B cell (primary cell): Measurements from ENCODE around the gene MYO19. TPM values are rescaled to one million over a fixed set of nuclear protein-coding genes. Genes with fewer than 3 reads are reported as not detected.
A peak's percentile ranks its signal among the peaks of the same experiment; 100 is the strongest.

Experiments
- ATAC-seq: fragments of 200-7000 bp; cut with Tn5 transposase; one replicate; pipeline ENCODE4 v1.10.0; 2021; ENCODE audit warnings: low read depth, mild to moderate bottlenecking, moderate number of reproducible peaks, moderate library complexity
- CTCF ChIA-PET: fragments of 350-600 bp; sonication (Branson Sonifier 250); formaldehyde crosslinking; loops from one replicate; lab custom pipeline; 2021; ENCODE audit warnings: antibody characterized with exemption, inconsistent platforms; lab: Charles Lee
- POLR2A ChIA-PET: fragments of 350-600 bp; sonication (Branson Sonifier 250); formaldehyde crosslinking; loops from one replicate; lab custom pipeline; 2021; ENCODE audit warnings: antibody characterized with exemption; lab: Charles Lee
- DNase-seq: peaks from one replicate; pipeline ENCODE4 v3.0.0; 2013
- H2AFZ ChIP-seq: 2 replicates; pipeline ENCODE4 v1.6.1; 2012; ENCODE audit warnings: mild to moderate bottlenecking, low read depth, low read length; ENCODE audit not compliant: insufficient read depth, poor library complexity, severe bottlenecking
- H3K27ac ChIP-seq, 2 donors: 1 replicate in 1 of 2; 2 replicates in 1 of 2; pipeline ENCODE4 v1.5.1; 2012 to 2013; ENCODE audit warnings: low read length in 2 of 2, mild to moderate bottlenecking in 2 of 2, moderate library complexity in 1 of 2
- H3K27me3 ChIP-seq, 4 experiments: fragments of 200-600 bp in 1 of 4; sonication (generic) in 1 of 4; replicated peaks in 1 of 4; 1 replicate in 2 of 4; 2 replicates in 2 of 4; pipeline versions ENCODE4 v1.6.1 to v1.7.0; 2013 to 2016; ENCODE audit warnings: low read length in 3 of 4, mild to moderate bottlenecking in 2 of 4, mixed read lengths in 1 of 4, moderate library complexity in 1 of 4; ENCODE audit not compliant: insufficient read depth in 4 of 4, control insufficient read depth in 3 of 4; ENCODE audit errors: control extremely low read depth in 1 of 4
- H3K36me3 ChIP-seq, 2 experiments: replicated peaks in 1 of 2; 1 replicate in 1 of 2; 2 replicates in 1 of 2; pipeline versions ENCODE4 v1.6.1 to v1.7.1; 2013; ENCODE audit warnings: low read length in 1 of 2; ENCODE audit not compliant: insufficient read depth in 2 of 2, control insufficient read depth in 1 of 2; ENCODE audit errors: control extremely low read depth in 1 of 2, extremely low read depth in 1 of 2
- H3K4me1 ChIP-seq, 2 donors: fragments of 200-600 bp in 1 of 2; sonication (generic) in 1 of 2; 1 replicate in 1 of 2; 2 replicates in 1 of 2; pipeline versions ENCODE4 v1.5.1 to v1.6.1; 2013 to 2017; ENCODE audit warnings: low read length in 2 of 2; ENCODE audit not compliant: control insufficient read depth in 2 of 2, insufficient read depth in 2 of 2
- H3K4me2 ChIP-seq: replicated peaks from 2 replicates; pipeline ENCODE3; 2012; ENCODE audit warnings: mild to moderate bottlenecking, low read depth, low read length; ENCODE audit not compliant: poor library complexity, severe bottlenecking
- H3K4me3 ChIP-seq, 5 experiments: fragments of 200-600 bp in 1 of 5; sonication (generic) in 1 of 5; 1 replicate in 3 of 5; 2 replicates in 2 of 5; pipeline versions ENCODE4 v1.5.1 to v1.7.0; 2011 to 2016; ENCODE audit warnings: low read length in 4 of 5, mild to moderate bottlenecking in 4 of 5, low read depth in 2 of 5, control low read depth in 1 of 5, moderate library complexity in 1 of 5; ENCODE audit not compliant: insufficient read depth in 1 of 5; ENCODE audit errors: control extremely low read depth in 1 of 5, extremely low read depth in 1 of 5
- H3K79me2 ChIP-seq: fragments of 200-600 bp; sonication (generic); one replicate; pipeline ENCODE4 v1.6.0; 2016; ENCODE audit warnings: low read length; ENCODE audit not compliant: control insufficient read depth, insufficient read depth
- H3K9ac ChIP-seq: fragments of 200-600 bp; sonication (generic); 2 replicates; pipeline ENCODE4 v1.6.1; 2017; ENCODE audit warnings: mild to moderate bottlenecking, low read length, moderate library complexity
- H3K9me3 ChIP-seq, 3 donors: one replicate each; pipeline versions ENCODE4 v1.6.1 to v1.7.1; 2013; ENCODE audit warnings: low read length in 2 of 3; ENCODE audit not compliant: control insufficient read depth in 2 of 3, insufficient read depth in 1 of 3; ENCODE audit errors: control extremely low read depth in 1 of 3
- H4K20me1 ChIP-seq: 2 replicates; pipeline ENCODE4 v1.6.0; 2012; ENCODE audit warnings: mild to moderate bottlenecking, low read length; ENCODE audit not compliant: insufficient read depth, control insufficient read depth, poor library complexity, severe bottlenecking
- H3K27ac Mint-ChIP-seq: one replicate; pipeline ENCODE4 v1.8.0; 2021; ENCODE audit warnings: mixed read lengths
- H3K27me3 Mint-ChIP-seq: one replicate; pipeline ENCODE4 v1.8.0; 2021; ENCODE audit warnings: mixed read lengths
- H3K4me1 Mint-ChIP-seq: one replicate; pipeline ENCODE4 v1.8.0; 2021; ENCODE audit warnings: mixed read lengths
- H3K4me3 Mint-ChIP-seq: one replicate; pipeline ENCODE4 v1.8.0; 2021; ENCODE audit warnings: mixed read lengths
- H3K9me3 Mint-ChIP-seq: one replicate; pipeline ENCODE4 v1.8.0; 2022; ENCODE audit warnings: mixed read lengths; ENCODE audit not compliant: insufficient read depth
- EZH2 ChIP-seq: IDR thresholded peaks from 2 replicates; pipeline ENCODE4 v1.6.1; 2012; ENCODE audit warnings: borderline replicate concordance, low read depth, mild to moderate bottlenecking, moderate library complexity, low read length; ENCODE audit not compliant: insufficient read depth, poor library complexity, severe bottlenecking
- WGBS: methylation state at CpG from one replicate; pipeline ENCODE4 v1.1.5; 2013; ENCODE audit warnings: missing lambda C conversion rate; ENCODE audit not compliant: insufficient coverage; 5-methylcytosine and 5-hydroxymethylcytosine counted together
- intact Hi-C: fragments of 100-400 bp; cut with micrococcal nuclease; formaldehyde crosslinking; loops from one replicate; pipeline ENCODE4 v1.10.0; 2022
- polyA plus RNA-seq: library from polyadenylated mRNA; depleted of rRNA; stranded (reverse); fragments of >200 nt; gene quantifications from 2 replicates; pipeline ENCODE4 v1.2.3, GENCODE V29; 2012
- total RNA-seq, 2 donors: library from RNA; stranded (reverse); fragments of 120-200 nt in 1 of 2; gene quantifications; 1 replicate in 1 of 2; 2 replicates in 1 of 2; pipeline versions ENCODE4 v1.2.3 to v1.2.4, GENCODE V29; 2013 to 2022
- TF ChIP-seq, protein P1 (sequence below): fragments of 200-600 bp; IDR thresholded peaks from one replicate; pipeline ENCODE4 v1.8.0; 2022; ENCODE audit warnings: antibody characterized with exemption, mild to moderate bottlenecking

The MYO19 gene
- total and polyA plus RNA-seq, 2 donors (not counting 1 experiment from before 2014, with no cell fraction given) = 65.7 to 88.7 TPM

DNA sequence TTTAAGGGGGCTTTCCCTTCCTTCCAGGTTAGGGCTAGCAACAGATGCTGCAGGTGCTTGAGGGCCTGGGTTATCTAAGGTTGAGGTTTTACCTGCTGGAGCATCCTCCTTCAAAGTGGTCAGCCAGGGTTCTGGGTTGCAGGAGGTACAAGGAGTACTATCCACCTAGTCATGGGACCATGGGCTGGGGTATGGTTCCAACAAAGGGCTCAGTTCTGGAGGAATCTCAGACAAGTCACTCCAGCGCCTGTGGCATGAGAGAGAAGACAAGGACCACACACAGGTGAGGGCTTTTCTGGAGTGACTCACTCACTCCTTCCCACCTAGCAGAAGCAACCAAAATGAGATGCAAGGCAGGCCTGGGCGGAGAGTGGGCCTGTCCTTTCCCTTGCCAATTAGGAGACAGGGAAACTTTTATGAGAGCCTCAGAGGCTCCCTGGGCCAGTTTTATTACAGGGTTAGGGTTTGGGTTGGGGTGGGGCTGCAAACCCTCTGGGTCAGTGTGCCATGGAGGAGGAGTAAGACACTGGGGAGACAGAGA, 2.2 kb downstream of the MYO19 start:
- Histone ChIP-seq H3K36me3 (peaks cover 0 to 17% of the 10 kb centered on the region in 2 experiments), H3K4me2 (no peak overlapping the region), H4K20me1 (no peaks in the 10 kb centered on the region), H3K4me1 (peaks cover 9 to 18% of the 10 kb centered on the region in 2 donors), H2AFZ (no peak overlapping the region), H3K4me3 (no peak overlapping the region), H3K9me3 (peaks cover 0 to 3% (median 0%) of the 10 kb centered on the region in 3 donors), H3K79me2 (peaks cover 8% of the 10 kb centered on the region), H3K27me3 (no peaks in the 10 kb centered on the region), H3K27ac (no peak overlapping the region), H3K9ac (no peak overlapping the region)
- POLR2A ChIA-PET = no interaction called here
- WGBS = 100% methylated on average over 2 of the region's 2 CpGs
- CTCF ChIA-PET = no interaction called here
- H3K27me3 Mint-ChIP-seq = no peaks in the 10 kb centered on the region
- TF ChIP-seq, protein P1, sequence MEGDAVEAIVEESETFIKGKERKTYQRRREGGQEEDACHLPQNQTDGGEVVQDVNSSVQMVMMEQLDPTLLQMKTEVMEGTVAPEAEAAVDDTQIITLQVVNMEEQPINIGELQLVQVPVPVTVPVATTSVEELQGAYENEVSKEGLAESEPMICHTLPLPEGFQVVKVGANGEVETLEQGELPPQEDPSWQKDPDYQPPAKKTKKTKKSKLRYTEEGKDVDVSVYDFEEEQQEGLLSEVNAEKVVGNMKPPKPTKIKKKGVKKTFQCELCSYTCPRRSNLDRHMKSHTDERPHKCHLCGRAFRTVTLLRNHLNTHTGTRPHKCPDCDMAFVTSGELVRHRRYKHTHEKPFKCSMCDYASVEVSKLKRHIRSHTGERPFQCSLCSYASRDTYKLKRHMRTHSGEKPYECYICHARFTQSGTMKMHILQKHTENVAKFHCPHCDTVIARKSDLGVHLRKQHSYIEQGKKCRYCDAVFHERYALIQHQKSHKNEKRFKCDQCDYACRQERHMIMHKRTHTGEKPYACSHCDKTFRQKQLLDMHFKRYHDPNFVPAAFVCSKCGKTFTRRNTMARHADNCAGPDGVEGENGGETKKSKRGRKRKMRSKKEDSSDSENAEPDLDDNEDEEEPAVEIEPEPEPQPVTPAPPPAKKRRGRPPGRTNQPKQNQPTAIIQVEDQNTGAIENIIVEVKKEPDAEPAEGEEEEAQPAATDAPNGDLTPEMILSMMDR = no peak
- TF ChIP-seq EZH2 = no peak
- H3K4me1 Mint-ChIP-seq = peaks cover 21% of the 10 kb centered on the region
- intact Hi-C loops = no loop called here
- peak overlapping the region; percentile 11 for H3K4me3 Mint-ChIP-seq
- ATAC-seq (no peak), DNase-seq (no peak)
- H3K27ac Mint-ChIP-seq = peak overlapping the region; percentile 37
- no peaks in the 10 kb centered on the region for H3K9me3 Mint-ChIP-seq

DNA sequence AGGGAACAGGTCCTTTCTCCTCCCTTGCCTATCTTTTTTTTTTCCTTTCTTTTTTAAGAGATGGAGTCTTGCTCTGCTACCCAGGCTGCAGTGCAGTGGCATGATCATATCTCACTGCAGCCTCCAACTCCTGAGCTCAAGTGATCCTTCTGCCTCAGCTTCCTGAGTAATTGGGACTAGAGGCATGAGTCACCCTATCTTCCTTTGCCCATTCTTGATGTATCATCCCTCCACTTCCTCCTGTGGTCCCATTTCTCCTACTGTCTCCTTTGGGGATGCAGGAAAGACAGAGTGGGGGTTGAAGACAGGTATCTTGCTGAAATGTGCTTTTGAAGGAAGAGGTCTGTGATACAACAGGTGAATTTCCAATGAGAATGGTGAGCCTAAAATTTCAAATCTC, 5.5 kb downstream of the MYO19 start:
- CTCF ChIA-PET = interaction anchor here (0.5 kb wide), 1 partner anchor 568 kb away, joined by 3 read pairs; no protein-coding TSS in a partner anchor
- intact Hi-C loops = no loop called here
- Mint-ChIP-seq H3K9me3 (no peaks in the 10 kb centered on the region), H3K27me3 (no peaks in the 10 kb centered on the region), H3K4me3 (no peak overlapping the region), H3K27ac (no peak overlapping the region), H3K4me1 (peaks cover 8% of the 10 kb centered on the region)
- POLR2A ChIA-PET = no interaction called here
- Histone ChIP-seq H3K9ac (no peak overlapping the region), H3K79me2 (no peaks in the 10 kb centered on the region), H3K9me3 (no peaks in the 10 kb centered on the region), H3K4me1 (peaks cover 3 to 5% of the 10 kb centered on the region in 2 donors), H3K4me2 (no peak overlapping the region), H2AFZ (no peak overlapping the region), H3K27ac (no peak overlapping the region), H3K36me3 (peaks cover 0 to 34% of the 10 kb centered on the region in 2 experiments), H3K4me3 (no peak overlapping the region), H4K20me1 (no peaks in the 10 kb centered on the region), H3K27me3 (no peaks in the 10 kb centered on the region)
- DNase-seq (no peak), ATAC-seq (no peak)
- TF ChIP-seq EZH2 = no peak
